Endodermal cell (in vitro differentiated cells): ENCODE data around the gene TDP1. TPM values are rescaled to one million over a fixed set of nuclear protein-coding genes. Genes with fewer than 3 reads are reported as not detected.

Experiments
- DNase-seq: peaks from one replicate; pipeline ENCODE4 v3.0.0-alpha.2; 2017
- H3K27ac ChIP-seq: 2 replicates; pipeline ENCODE4 v1.5.1; 2013; ENCODE audit warnings: mild to moderate bottlenecking, low read depth, low read length, moderate library complexity
- H3K27me3 ChIP-seq: 2 replicates; pipeline ENCODE4 v1.6.1; 2013; ENCODE audit warnings: mild to moderate bottlenecking, low read length, moderate library complexity; ENCODE audit not compliant: insufficient read depth, control insufficient read depth, poor library complexity, severe bottlenecking
- H3K36me3 ChIP-seq: 2 replicates; pipeline ENCODE4 v1.7.0; 2013; ENCODE audit warnings: mild to moderate bottlenecking, low read length, moderate library complexity; ENCODE audit not compliant: control insufficient read depth, insufficient read depth
- H3K4me1 ChIP-seq: one replicate; pipeline ENCODE4 v1.7.0; 2013; ENCODE audit warnings: low read length; ENCODE audit not compliant: control insufficient read depth, insufficient read depth
- H3K4me3 ChIP-seq: 2 replicates; pipeline ENCODE4 v1.5.1; 2013; ENCODE audit warnings: mild to moderate bottlenecking, low read length, moderate library complexity
- H3K9ac ChIP-seq: 2 replicates; pipeline ENCODE4 v1.6.1; 2013; ENCODE audit warnings: mild to moderate bottlenecking, low read length, moderate library complexity; ENCODE audit not compliant: poor library complexity, severe bottlenecking; ENCODE audit errors: extremely low read depth
- H3K9me3 ChIP-seq: 2 replicates; pipeline ENCODE4 v1.6.1; 2013; ENCODE audit warnings: mild to moderate bottlenecking, low read length, moderate library complexity; ENCODE audit not compliant: control insufficient read depth
- H3K27ac Mint-ChIP-seq: 2 replicates; pipeline ENCODE4 v1.8.0; 2020; ENCODE audit warnings: mixed read lengths
- H3K27me3 Mint-ChIP-seq: 2 replicates; pipeline ENCODE4 v1.8.0; 2021; ENCODE audit warnings: mild to moderate bottlenecking, mixed read lengths; ENCODE audit not compliant: insufficient read depth
- H3K36me3 Mint-ChIP-seq: 2 replicates; pipeline ENCODE4 v1.8.0; 2020; ENCODE audit warnings: low read depth, mixed read lengths
- H3K4me1 Mint-ChIP-seq: 2 replicates; pipeline ENCODE4 v1.8.0; 2020; ENCODE audit warnings: mixed read lengths
- H3K4me3 Mint-ChIP-seq: 2 replicates; pipeline ENCODE4 v1.8.0; 2020; ENCODE audit warnings: mild to moderate bottlenecking, moderate library complexity, mixed read lengths
- H3K9me3 Mint-ChIP-seq: 2 replicates; pipeline ENCODE4 v1.8.0; 2020; ENCODE audit warnings: mild to moderate bottlenecking, mixed read lengths
- CTCF ChIP-seq: fragments of 200-600 bp; sonication (generic); conservative IDR thresholded peaks from 2 replicates; pipeline ENCODE4 v1.5.0; 2021; ENCODE audit warnings: antibody characterized with exemption, mild to moderate bottlenecking
- WGBS, 2 experiments: methylation state at CpG; one replicate each; pipeline versions ENCODE4 v1.1.5 to v1.1.7; 2013; ENCODE audit warnings: missing lambda C conversion rate in 2 of 2, mixed read lengths in 1 of 2; ENCODE audit not compliant: insufficient coverage in 1 of 2, insufficient read length in 1 of 2; 5-methylcytosine and 5-hydroxymethylcytosine counted together
- total RNA-seq, 2 donors: library from RNA; stranded (reverse); fragmentation: NEBNext Ultra II Directional in 1 of 2; extraction: Animal tissue kit (Norgen Biotek cat#: 25700) in 1 of 2; gene quantifications; 2 replicates in 1 of 2; 3 replicates in 1 of 2; pipeline ENCODE4 v1.2.1, GENCODE V29; 2021

The TDP1 gene
- total RNA-seq, 2 donors from 2014 or later: 51.4 to 69.2 TPM

- Mint-ChIP-seq H3K4me1 (no peaks in the 10 kb centered on the region), H3K4me3 (no peak overlapping the region), H3K9me3 (no peaks in the 10 kb centered on the region), H3K36me3 (no peaks in the 10 kb centered on the region), H3K27me3 (no peaks in the 10 kb centered on the region), H3K27ac (no peak overlapping the region)
- no peak for DNase-seq
- Histone ChIP-seq H3K4me3 (no peak overlapping the region), H3K9ac (no peak overlapping the region), H3K9me3 (no peaks in the 10 kb centered on the region), H3K27ac (no peak overlapping the region), H3K27me3 (no peaks in the 10 kb centered on the region), H3K36me3 (peaks cover 11% of the 10 kb centered on the region), H3K4me1 (no peaks in the 10 kb centered on the region)
- TF ChIP-seq CTCF: no peak
- 83 to 100% methylated on average over 1 of the region's 1 CpG for WGBS, 2 experiments
Observed at GRCh38 chr14:89926694-89927093, 29.0 kb upstream of the TDP1 start.

- DNase-seq: no peak
- no peaks in the 10 kb centered on the region for H3K27me3 Mint-ChIP-seq
- Histone ChIP-seq H3K27ac (no peak overlapping the region), H3K4me1 (no peaks in the 10 kb centered on the region), H3K9ac (no peak overlapping the region), H3K4me3 (no peak overlapping the region), H3K9me3 (no peaks in the 10 kb centered on the region), H3K36me3 (peaks cover 16% of the 10 kb centered on the region), H3K27me3 (no peaks in the 10 kb centered on the region)
- no peak overlapping the region for H3K4me3 Mint-ChIP-seq
- WGBS, 2 experiments: 90 to 92% methylated on average over 2 to 12 of the region's 13 CpGs
- no peak overlapping the region for H3K27ac Mint-ChIP-seq
- H3K9me3 Mint-ChIP-seq: no peaks in the 10 kb centered on the region
- H3K36me3 Mint-ChIP-seq: no peaks in the 10 kb centered on the region
- H3K4me1 Mint-ChIP-seq: no peaks in the 10 kb centered on the region
- no peak for TF ChIP-seq CTCF
Observed at GRCh38 chr14:89927186-89927865, 28.4 kb upstream of the TDP1 start.

GRCh38 chr14:89933002-89933401 lies 22.7 kb upstream of the TDP1 start:
- 83 to 89% methylated on average over 1 to 6 of the region's 6 CpGs for WGBS, 2 experiments

More at GRCh38 chr14:89933002-89933401, 22.7 kb upstream of the TDP1 start:
- DNase-seq: no peak
- H3K27me3 ChIP-seq: no peaks in the 10 kb centered on the region
- no peaks in the 10 kb centered on the region for H3K9me3 Mint-ChIP-seq
- no peak overlapping the region for H3K9ac ChIP-seq
- H3K27ac Mint-ChIP-seq: no peak overlapping the region
- no peak overlapping the region for H3K4me3 ChIP-seq
- no peak overlapping the region for H3K27ac ChIP-seq
- no peaks in the 10 kb centered on the region for H3K27me3 Mint-ChIP-seq
- no peak for TF ChIP-seq CTCF
- H3K4me1 Mint-ChIP-seq: no peaks in the 10 kb centered on the region
- peaks cover 10% of the 10 kb centered on the region for H3K36me3 ChIP-seq
- H3K4me1 ChIP-seq: no peaks in the 10 kb centered on the region
- no peaks in the 10 kb centered on the region for H3K36me3 Mint-ChIP-seq
- no peaks in the 10 kb centered on the region for H3K9me3 ChIP-seq
- H3K4me3 Mint-ChIP-seq: no peak overlapping the region
